Measurements from ENCODE around the gene SIPA1L3.

The SIPA1L3 gene

GRCh38 chr19:37947778-37948177, 40.8 kb downstream of the SIPA1L3 start:
- DNase-seq = no peak

DNA sequence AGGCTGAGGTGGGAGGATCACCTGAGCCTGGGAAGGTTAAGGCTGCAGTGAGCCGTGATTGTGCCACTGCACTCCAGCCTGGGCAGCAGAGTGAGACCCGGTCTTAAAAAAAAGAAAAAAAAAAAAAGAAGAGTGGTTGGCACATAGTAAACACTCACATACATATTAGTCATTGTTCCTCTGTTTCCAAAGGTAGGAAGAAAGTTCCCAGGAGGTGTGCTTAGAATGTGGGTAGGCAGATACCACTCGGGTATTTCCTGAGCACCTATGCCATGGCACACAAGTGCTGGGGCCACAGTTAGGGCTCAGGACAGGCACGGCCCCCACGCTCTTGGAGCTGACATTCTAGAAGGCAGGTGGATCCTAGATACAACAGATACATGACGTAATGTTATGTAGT, 41.4 kb downstream of the SIPA1L3 start:
- DNase-seq = no peak

GRCh38 chr19:37950471-37951175, 43.6 kb downstream of the SIPA1L3 start:
- no peak for DNase-seq

GRCh38 chr19:37951816-37952210, 44.8 kb downstream of the SIPA1L3 start:
- no peak for DNase-seq

DNA sequence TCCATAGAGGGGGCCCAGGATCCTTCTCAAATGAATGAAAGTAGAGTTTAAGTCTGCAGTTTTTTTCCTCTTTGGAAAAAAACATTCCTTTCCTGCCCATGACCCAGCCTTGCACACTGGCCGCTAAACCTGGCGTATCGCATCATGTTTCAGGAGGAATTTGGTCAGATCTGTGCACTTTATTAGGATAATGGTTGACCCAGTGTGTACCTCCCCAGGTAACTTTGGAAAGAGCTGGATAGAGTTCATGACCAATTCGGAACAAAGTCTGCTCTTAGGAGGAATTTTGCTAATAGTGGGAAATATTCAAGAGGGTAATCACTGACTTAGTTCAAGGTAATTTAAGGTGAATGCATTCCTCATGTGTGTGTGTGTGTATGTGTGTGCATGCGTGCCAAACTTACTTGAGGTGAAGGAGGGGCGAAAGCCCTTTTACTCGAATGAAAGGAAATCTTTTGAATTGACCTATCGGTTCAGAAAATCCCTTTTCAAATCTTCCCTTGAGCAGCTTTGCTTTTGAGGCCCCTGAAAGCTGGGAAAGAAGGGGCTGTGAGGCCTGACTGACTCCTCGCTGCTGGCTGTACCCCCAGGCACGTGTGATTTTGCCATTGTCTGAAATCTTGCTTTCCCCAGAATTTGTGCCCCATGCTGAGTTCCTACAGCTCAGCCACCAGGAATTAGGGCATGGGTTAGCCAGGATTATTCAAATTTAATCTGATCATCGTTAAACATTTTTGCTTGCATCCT, 46.3 kb downstream of the SIPA1L3 start:
- DNase-seq = no peak

GRCh38 chr19:37953918-37954303, 46.9 kb downstream of the SIPA1L3 start:
- DNase-seq = no peak

DNA sequence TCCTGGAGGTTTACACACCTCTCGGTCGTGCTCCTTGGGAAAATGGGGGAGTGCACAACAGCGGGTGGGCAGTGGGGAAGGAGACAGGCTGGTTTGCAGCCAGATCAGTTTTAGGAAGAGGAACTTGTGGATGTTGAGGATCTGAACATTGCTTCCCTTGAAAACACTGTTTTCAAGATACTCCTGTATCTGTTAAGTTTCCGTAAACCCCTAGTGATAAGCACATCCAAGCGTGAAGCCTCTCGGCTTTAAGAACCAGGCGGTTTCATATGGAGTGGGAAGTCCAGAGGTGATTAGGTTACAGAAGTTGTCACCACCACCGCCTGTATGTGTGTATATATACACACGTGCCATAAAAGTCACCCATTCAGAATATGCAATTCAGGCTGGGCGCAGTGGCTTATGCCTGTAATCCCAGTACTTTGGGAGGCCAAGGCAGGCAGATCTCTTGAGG, 47.4 kb downstream of the SIPA1L3 start:
- no peak for DNase-seq

- no peak for DNase-seq
These were observed 49.0 kb downstream of the SIPA1L3 start for GRCh38 chr19:37955986-37956385.

DNA sequence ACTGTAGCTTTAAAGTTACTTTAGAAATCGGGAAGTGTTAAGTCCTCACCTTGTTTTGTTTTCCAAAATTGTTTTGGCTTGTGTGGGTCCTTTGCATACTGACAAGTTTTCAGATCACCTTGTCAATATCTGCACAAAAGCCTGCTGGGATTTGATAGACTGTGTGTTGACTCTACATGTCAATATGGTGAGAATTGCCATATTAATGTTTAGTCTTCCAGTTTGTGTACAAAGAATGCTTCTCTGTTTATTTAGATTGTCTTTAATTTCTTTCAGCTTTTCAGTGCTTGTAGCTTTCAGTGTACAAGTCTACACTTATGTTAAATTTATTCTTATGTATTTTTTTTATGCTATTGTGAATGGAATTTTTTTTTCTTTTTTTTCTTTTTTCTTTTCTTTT, 50.2 kb downstream of the SIPA1L3 start:
- no peak for DNase-seq

DNA sequence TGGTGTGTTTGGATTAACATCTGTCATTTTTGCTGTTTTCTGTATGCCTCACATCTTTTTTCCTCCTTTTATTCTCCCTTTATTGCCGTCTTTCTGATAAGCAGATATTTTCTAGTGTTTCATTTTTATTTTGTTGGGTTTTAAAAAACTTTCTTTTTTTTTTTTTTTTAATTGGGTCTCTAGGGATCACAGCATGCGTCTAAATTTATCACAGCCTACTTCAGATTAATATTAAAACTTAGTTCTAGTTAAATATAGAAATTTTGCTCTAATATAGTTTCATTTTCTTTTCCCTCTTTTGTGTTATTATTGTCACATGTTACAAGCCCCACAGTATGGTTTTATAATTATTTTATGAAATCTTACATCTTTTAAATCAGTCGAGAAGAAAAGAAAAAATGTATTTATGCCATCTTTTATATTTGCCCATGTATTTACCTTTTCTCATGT, 52.7 kb downstream of the SIPA1L3 start:
- DNase-seq = no peak

DNA sequence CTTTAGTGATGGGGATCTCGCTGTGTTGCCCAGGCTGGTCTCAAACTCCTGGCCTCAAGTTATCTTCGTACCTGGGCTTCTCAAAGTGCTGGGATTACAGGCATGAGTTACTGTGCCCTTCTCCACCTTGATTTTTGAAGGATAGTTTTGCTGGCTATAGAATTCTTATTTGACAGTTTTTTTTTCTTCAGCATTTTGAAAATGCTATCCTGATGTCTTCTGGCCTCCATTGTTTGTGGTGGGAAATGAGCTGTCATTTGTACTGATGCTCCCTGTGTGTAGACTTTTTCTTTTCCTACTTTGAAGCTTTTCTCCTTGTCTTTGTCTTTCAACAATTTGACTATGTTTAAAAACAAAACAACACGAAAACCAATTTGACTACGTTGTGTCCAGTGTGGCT, 54.2 kb downstream of the SIPA1L3 start:
- no peak for DNase-seq

- peak; percentile 3 for DNase-seq
These were observed 56.4 kb downstream of the SIPA1L3 start for GRCh38 chr19:37963190-37963936.

DNA sequence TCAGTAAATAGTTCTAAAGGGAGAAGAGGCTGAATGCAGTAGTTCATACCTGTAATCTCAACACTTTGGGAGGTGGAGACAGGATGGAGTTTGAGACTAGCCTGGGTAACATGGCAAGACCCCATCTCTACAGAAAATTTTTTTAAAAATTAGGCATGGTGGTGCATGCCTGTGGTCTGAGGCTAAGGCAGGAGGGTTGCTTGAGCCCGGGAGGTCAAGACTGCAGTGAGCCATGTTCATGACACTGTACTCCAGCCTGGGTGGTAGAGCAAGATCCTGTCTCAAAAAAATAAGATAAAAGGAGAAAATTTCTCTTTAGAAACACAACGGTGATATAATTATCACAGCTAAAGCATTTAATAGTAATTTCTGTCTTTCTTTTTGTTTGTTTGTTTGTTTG, 57.1 kb downstream of the SIPA1L3 start:
- no peak for DNase-seq

GRCh38 chr19:37966211-37966661, 59.2 kb downstream of the SIPA1L3 start:
- no peak for DNase-seq

DNA sequence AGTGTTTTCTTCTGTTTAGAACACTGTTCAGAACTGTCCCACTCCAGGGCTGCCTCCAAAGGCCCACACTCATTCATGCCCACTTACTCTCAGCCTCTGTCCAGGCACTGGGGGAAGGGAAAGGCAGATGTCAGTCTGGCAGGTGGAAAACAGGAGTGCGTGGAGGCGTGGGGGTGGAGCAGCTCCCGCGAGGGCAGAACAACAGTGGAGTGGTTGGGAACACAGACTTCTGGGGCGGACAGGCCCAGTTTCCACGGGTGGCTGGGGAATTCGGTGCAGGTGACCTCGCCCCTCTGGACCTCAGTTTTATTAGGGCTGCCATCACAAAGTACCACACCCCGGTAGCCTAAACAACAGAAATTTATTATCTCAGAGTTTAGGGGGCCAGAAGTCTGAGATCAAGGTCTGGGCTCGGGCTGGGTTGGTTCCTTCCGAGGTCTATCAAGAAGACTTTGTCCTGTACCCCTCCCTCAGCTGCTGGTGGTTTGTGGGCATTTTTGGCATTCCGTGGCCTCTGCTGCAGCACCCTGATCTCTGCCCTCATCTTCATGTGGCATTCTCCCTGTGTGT, 59.7 kb downstream of the SIPA1L3 start:
- DNase-seq = no peak

GRCh38 chr19:37969695-37970094, 62.7 kb downstream of the SIPA1L3 start:
- DNase-seq = no peak

DNA sequence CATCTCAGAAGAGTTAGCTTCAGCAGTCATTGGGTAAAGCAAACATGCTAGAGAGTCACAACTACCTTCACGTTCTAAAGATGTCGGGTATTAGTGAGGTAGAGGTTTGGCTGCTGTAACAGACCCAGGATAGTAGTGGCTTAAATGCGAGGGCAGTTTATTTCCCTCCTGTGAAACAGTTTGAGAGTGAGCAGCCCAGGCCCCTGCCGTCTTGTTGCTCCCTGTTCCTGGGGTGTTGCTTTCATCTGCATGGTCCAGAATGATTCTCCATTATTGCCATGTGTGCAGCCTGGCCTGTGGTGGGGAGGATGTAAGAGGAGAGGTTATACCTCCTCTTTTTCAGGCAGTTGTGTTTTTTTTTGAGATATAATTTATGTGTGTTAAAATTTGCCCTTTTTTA, 63.7 kb downstream of the SIPA1L3 start:
- DNase-seq = no peak

DNA sequence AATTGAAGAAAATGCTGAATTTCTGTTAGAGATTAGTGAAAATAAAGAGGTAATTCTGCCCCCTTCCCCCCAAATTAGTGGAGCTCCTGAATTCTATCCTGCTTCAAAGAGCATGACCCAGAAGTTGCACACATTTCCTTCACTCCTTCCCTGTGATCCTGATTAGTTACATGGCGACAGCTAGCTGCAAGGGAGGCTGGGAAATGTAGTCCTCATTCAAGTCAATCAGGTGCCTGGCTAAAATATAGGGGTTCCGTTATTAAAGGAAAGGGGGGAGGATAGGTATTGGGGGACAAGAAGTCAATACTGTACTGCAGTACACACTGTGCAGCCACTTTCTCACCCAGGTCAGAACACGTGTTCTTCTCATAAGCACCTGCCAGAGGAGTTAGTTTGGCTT, 65.8 kb downstream of the SIPA1L3 start:
- DNase-seq = no peak

DNA sequence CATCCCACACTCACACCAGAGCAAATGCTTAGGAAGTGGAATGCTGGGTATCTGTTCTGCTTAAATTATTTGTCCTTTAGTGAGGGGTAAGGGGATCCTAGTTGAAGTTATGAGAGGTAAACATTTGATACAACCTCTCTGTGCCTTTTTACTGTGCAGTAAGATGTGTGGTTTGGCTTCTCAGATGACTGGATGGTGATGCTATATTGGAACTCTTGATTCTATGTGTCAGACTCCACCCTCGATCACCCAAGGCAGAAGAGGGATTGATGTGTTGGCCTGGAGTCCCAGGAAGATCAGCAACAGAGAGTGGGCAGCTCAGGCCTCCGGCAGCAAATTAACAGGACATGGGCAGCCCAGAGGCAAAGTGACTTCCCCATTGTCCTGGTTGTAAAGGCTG, 66.7 kb downstream of the SIPA1L3 start:
- no peak for DNase-seq

GRCh38 chr19:37975071-37975470, 68.1 kb downstream of the SIPA1L3 start:
- DNase-seq = no peak

DNA sequence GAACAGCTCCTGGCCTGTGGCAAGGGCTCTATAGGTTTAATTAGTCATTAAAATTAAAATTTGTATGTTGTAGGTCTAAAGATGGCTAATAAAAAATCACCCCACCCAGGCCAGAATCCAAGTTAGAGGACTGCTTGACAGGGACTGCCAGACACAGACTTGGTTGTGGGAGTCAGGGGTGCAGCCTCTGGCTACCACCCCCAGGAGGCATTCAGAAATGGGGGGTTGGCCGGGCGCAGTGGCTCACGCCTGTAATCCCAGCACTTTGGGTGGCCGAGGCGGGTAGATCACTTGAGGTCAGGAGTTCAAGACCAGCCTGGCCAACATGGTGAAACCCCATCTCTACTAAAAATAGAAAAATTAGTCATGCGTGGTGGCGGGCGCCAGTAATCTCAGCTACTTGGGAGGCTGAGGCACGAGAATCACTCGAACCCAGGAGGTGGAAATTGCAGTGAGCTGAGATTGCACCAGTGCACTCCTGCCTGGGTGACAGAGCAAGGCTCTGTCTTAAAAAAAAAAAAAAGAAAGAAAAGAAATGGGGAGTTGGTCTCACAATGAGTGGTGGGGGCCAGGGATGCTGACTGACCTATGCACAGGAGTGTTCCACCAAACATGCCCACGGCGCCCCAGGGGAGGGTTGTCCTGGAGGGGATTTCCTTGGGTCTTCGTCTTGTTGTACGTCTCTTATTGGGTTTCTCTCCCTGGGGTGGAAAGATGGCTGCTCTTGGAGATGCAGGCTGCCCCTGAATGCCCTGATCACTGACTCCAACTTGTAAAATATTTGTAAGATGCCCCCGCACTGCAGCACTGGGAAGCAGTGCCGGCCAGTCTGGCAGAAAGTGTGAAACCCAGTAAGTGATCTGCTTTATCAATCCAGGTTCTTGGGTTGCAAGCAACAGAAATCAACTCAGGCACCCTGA, 68.8 kb downstream of the SIPA1L3 start:
- DNase-seq = no peak

DNA sequence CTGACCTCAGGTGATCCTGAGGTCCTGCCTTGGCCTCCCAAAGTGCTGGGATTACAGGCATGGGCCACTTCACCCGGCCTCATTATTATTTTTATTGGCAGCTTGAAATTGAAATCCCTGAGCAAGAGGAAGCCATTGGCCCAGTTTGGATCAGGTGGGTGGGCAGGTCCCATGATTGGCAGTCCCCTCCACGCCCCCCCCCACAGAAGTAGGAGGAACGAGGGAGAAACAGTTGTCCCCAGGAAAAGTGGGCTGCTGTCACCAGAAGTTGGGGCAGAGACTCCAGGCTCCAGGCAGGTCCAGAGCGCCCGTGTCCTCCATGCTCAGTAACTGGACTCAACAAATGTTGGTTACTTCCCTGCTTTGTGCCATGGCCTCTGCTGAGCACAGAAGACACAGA, 70.4 kb downstream of the SIPA1L3 start:
- no peak for DNase-seq

All from suppressor macrophage treated with lipopolysaccharide for 4 hours (primary cell).